RWPE1 (cell line): ENCODE data around the gene CTNNA2.

Experiments
- CTCF ChIA-PET: fragments of 350-600 bp; sonication (Branson Sonifier 250); formaldehyde crosslinking; extraction: SDS; loops from one replicate; lab custom pipeline; 2021; lab: Yijun Ruan, JAX
- POLR2A ChIA-PET: fragments of 400-600 bp; formaldehyde crosslinking; extraction: SDS; loops from one replicate; lab custom pipeline; 2020; ENCODE audit warnings: antibody characterized with exemption; ENCODE audit not compliant: low non-redundant PET; lab: Yijun Ruan, JAX
- DNase-seq: peaks from one replicate; pipeline ENCODE4 v3.0.0; 2012; ENCODE audit warnings: low spot score
- H3K27ac ChIP-seq: fragments of 450-650 bp; 2 replicates; pipeline ENCODE4 v1.5.1; 2017
- TF ChIP-seq, protein P1 (sequence below): fragments of 450-650 bp; conservative IDR thresholded peaks from 2 replicates; pipeline ENCODE4 v1.5.1; 2017; ENCODE audit warnings: low read depth, mild to moderate bottlenecking

Gene CTNNA2

DNA sequence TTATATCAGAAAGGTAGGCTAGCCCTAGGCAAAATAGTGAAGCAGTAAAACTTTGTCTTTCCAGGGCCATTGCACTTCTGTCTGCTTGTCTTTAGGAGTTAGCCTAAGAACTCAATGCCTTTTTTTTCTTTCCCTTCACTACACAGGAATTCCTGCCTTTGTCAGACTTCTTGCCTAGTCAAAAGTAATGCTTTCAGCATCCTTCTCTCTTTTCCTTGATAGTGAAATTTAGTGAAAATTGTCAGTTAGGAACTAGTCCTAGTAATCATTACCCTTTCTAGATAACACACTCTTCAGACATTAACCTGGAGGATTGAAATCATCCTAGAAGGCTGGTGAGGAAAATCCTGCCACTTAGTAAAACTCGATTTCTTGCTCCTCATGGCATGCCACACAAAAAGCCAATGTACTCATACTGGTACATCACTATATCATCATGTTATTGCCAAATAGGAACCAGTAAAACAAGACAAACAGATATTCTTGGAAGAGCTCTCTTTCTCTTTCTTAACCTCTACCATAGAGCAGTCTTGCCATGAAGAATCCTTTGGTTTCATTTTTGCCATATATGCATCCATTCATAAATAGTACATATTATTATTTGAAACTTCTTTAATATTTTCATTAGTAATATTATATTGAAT is 320.5 kb downstream of the CTNNA2 start:
- ChIA-PET CTCF (no interaction called here), POLR2A (no interaction called here)
- TF ChIP-seq, protein P1, sequence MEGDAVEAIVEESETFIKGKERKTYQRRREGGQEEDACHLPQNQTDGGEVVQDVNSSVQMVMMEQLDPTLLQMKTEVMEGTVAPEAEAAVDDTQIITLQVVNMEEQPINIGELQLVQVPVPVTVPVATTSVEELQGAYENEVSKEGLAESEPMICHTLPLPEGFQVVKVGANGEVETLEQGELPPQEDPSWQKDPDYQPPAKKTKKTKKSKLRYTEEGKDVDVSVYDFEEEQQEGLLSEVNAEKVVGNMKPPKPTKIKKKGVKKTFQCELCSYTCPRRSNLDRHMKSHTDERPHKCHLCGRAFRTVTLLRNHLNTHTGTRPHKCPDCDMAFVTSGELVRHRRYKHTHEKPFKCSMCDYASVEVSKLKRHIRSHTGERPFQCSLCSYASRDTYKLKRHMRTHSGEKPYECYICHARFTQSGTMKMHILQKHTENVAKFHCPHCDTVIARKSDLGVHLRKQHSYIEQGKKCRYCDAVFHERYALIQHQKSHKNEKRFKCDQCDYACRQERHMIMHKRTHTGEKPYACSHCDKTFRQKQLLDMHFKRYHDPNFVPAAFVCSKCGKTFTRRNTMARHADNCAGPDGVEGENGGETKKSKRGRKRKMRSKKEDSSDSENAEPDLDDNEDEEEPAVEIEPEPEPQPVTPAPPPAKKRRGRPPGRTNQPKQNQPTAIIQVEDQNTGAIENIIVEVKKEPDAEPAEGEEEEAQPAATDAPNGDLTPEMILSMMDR: no peak
- no peak overlapping the region for H3K27ac ChIP-seq
- DNase-seq: no peak

DNA sequence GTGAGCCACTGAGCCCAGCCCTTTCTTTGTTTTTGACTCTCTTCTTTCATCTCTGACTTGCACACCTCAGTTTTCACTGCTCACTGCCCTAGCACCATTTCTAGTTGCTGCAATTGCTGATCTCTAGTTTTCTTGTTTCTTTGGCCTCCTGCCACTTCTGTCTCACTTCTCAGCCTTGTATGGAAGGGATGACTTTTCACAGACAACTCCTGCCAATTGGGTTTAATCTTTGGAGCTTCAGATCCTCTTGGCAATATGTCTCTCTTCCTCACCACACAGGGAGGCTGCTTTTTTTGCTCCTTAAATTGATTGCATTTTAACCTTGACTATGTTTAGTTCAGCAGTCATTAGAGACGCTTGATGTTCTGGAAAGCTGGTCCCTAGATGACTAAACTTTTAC is 323.1 kb downstream of the CTNNA2 start:
- no peak for DNase-seq
- H3K27ac ChIP-seq: no peak overlapping the region
- ChIA-PET CTCF (no interaction called here), POLR2A (no interaction called here)
- TF ChIP-seq, protein P1: no peak

DNA sequence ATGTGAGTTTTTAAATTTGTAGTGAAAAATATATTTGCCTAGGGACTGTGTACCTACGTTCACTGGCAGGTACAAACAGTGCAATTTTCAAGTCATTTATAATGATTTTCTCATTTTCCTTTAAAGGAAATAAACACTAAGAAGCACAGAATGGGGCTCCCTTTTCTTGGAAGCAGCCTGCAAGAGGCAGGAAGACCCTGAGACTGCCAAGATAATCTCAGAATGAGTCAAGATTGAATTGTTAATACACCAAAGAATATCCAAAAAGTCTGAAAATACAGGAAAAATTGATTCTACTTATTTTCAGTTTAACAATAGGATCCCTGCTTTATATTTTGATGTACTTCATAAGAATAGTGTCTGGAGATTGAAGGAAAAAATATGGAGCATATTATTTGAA is 331.2 kb downstream of the CTNNA2 start:
- POLR2A ChIA-PET: no interaction called here
- CTCF ChIA-PET: no interaction called here
- TF ChIP-seq, protein P1: no peak
- no peak overlapping the region for H3K27ac ChIP-seq
- no peak for DNase-seq

DNA sequence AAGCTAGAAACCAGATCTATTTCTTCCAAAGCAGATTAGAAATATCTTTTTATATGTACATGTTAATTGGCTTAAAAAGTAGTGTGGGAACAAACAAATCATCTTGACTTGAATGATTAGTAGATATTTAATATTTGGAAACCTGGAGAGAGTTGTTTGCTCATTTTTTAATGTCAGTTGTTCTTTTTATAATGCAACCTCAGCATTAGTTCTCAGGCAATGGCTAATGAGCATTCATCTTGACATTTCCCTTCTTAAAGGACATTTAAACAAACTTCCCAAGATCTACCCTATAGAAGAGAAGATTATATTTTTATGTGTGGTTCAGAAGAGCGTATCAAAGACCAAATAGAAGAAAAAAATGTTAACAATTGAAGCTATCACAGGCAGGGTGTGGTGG is 334.0 kb downstream of the CTNNA2 start:
- POLR2A ChIA-PET: no interaction called here

DNA sequence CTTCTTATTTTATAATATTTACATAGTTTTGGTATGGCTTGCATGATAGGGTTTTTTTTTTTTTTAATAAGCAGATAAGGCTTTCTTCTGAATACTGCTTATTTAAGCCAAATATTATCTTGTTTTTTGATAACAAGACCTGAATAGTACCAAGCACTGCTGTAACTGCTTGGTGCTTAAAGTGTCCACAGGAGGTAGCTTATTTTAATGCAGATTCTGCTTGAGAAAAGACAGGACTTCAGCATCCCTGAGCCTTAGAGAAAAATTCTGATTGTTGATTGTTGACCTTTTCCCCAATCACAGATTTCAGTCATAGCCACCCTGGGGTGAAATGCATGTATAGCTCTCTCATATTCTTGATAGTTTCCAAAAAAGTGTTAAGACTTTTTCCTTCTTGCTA is 336.4 kb downstream of the CTNNA2 start:
- POLR2A ChIA-PET: no interaction called here
- CTCF ChIA-PET: interaction anchor here (0.7 kb wide), 1 partner anchor 590 kb away, joined by 3 read pairs; no protein-coding TSS in a partner anchor
- H3K27ac ChIP-seq: no peak overlapping the region
- TF ChIP-seq, protein P1: no peak
- DNase-seq: no peak

More for the DNA sequence above, 334.0 kb downstream of the CTNNA2 start:
- H3K27ac ChIP-seq: no peak overlapping the region
- DNase-seq: no peak
- TF ChIP-seq, protein P1: no peak
- CTCF ChIA-PET: interaction anchor here (0.7 kb wide), 1 partner anchor 47 kb away, joined by 3 read pairs; no protein-coding TSS in a partner anchor

- TF ChIP-seq, protein P1: no peak
- no peak for DNase-seq
- no peak overlapping the region for H3K27ac ChIP-seq
- POLR2A ChIA-PET: no interaction called here
- CTCF ChIA-PET: no interaction called here
These were observed 337.1 kb downstream of the CTNNA2 start for GRCh38 chr2:79849949-79850348.
